Kidney epithelial cell (primary cell): ENCODE measurements around the gene TMEM217. TPM values are rescaled to one million over a fixed set of nuclear protein-coding genes. Genes with fewer than 3 reads are reported as not detected.

Experiments
- DNase-seq: peaks from one replicate; pipeline ENCODE4 v3.0.0-alpha.2; 2010; ENCODE audit warnings: low read depth
- H3K27me3 ChIP-seq: 2 replicates; pipeline ENCODE4 v1.6.0; 2011; ENCODE audit warnings: low read length; ENCODE audit not compliant: control insufficient read depth, insufficient read depth
- H3K36me3 ChIP-seq: 2 replicates; pipeline ENCODE4 v1.5.1; 2011; ENCODE audit warnings: low read length; ENCODE audit not compliant: control insufficient read depth, insufficient read depth
- H3K4me3 ChIP-seq: 2 replicates; pipeline ENCODE4 v1.5.1; 2011; ENCODE audit warnings: low read depth, mild to moderate bottlenecking, control low read depth, low read length
- CTCF ChIP-seq: IDR thresholded peaks from 2 replicates; pipeline ENCODE4 v1.5.1; 2011; ENCODE audit warnings: mild to moderate bottlenecking, moderate library complexity, low read length, control low read depth, inconsistent platforms; ENCODE audit not compliant: insufficient read depth, poor library complexity, severe bottlenecking
- total RNA-seq: library from RNA; depleted of rRNA; stranded (reverse); fragments of >200 nt; gene quantifications from 2 replicates; pipeline ENCODE4 v1.2.3, GENCODE V29; 2015

TMEM217 gene
- total RNA-seq, 1 donor from 2014 or later: 2.0 TPM

- no peak for TF ChIP-seq CTCF
- no peak for DNase-seq
- no peak overlapping the region for H3K4me3 ChIP-seq
Observed at GRCh38 chr6:37180075-37180474, 77.9 kb downstream of the TMEM217 start.

GRCh38 chr6:37177935-37178517 is 79.9 kb downstream of the TMEM217 start:
- DNase-seq: no peak
- Histone ChIP-seq H3K27me3 (no peaks in the 10 kb centered on the region), H3K4me3 (no peak overlapping the region), H3K36me3 (peaks cover 5% of the 10 kb centered on the region)
- TF ChIP-seq CTCF: no peak

More at GRCh38 chr6:37180075-37180474, 77.9 kb downstream of the TMEM217 start:
- peaks cover under 1% of the 10 kb centered on the region for H3K36me3 ChIP-seq
- H3K27me3 ChIP-seq: no peaks in the 10 kb centered on the region

GRCh38 chr6:37177077-37177934 is 80.6 kb downstream of the TMEM217 start:
- Histone ChIP-seq H3K27me3 (no peaks in the 10 kb centered on the region), H3K4me3 (no peak overlapping the region), H3K36me3 (peaks cover 5% of the 10 kb centered on the region)
- no peak for TF ChIP-seq CTCF
- no peak for DNase-seq

GRCh38 chr6:37176268-37177076 is 81.5 kb downstream of the TMEM217 start:
- TF ChIP-seq CTCF: no peak
- no peak for DNase-seq
- H3K27me3 ChIP-seq: no peaks in the 10 kb centered on the region

GRCh38 chr6:37175332-37176267 is 82.3 kb downstream of the TMEM217 start:
- TF ChIP-seq CTCF: no peak
- no peak overlapping the region for H3K4me3 ChIP-seq
- DNase-seq: no peak
- peaks cover 7% of the 10 kb centered on the region for H3K36me3 ChIP-seq
- no peaks in the 10 kb centered on the region for H3K27me3 ChIP-seq

More at GRCh38 chr6:37176268-37177076, 81.5 kb downstream of the TMEM217 start:
- Histone ChIP-seq H3K36me3 (peaks cover 5% of the 10 kb centered on the region), H3K4me3 (no peak overlapping the region)
